Common myeloid progenitor, CD34-positive (primary cell): ENCODE results near the gene RABL2A.
"Not testable (repeated sequence)": the region's sequence is repeated elsewhere in the genome, so short reads cannot be mapped to it uniquely, and the experiment has no call there.

Experiments used
- CTCF ChIA-PET: fragments of 350-600 bp; sonication (Branson Sonifier 250); formaldehyde crosslinking; loops from one replicate; lab custom pipeline; 2021; ENCODE audit warnings: antibody characterized with exemption; lab: Charles Lee
- POLR2A ChIA-PET: fragments of 350-600 bp; sonication (Branson Sonifier 250); formaldehyde crosslinking; loops from one replicate; lab custom pipeline; 2021; ENCODE audit warnings: antibody characterized with exemption; lab: Charles Lee
- DNase-seq, 3 donors: peaks; one replicate each; pipeline versions ENCODE4 v3.0.0 to v3.0.0-alpha.2; 2013
- H3K27ac ChIP-seq, 2 experiments: 1 replicate in 1 of 2; 2 replicates in 1 of 2; pipeline ENCODE4 v1.7.0; 2013; ENCODE audit warnings: inconsistent platforms in 2 of 2, low read length in 2 of 2, mild to moderate bottlenecking in 2 of 2, low read depth in 1 of 2, moderate library complexity in 1 of 2; ENCODE audit not compliant: severe bottlenecking in 2 of 2, insufficient read depth in 1 of 2, poor library complexity in 1 of 2
- H3K27me3 ChIP-seq, 5 experiments: replicated peaks in 2 of 5; 1 replicate in 3 of 5; 2 replicates in 2 of 5; pipeline versions ENCODE4 v1.6.1 to v1.7.0; 2013; ENCODE audit warnings: low read length in 4 of 5, mild to moderate bottlenecking in 2 of 5, moderate library complexity in 2 of 5, inconsistent platforms in 1 of 5; ENCODE audit not compliant: insufficient read depth in 5 of 5, control insufficient read depth in 4 of 5
- H3K36me3 ChIP-seq, 4 experiments: 1 replicate in 2 of 4; 2 replicates in 2 of 4; pipeline versions ENCODE4 v1.6.1 to v1.7.0; 2013; ENCODE audit warnings: low read length in 3 of 4, control low read depth in 1 of 4, mild to moderate bottlenecking in 1 of 4; ENCODE audit not compliant: control insufficient read depth in 4 of 4, insufficient read depth in 4 of 4
- H3K4me1 ChIP-seq, 4 experiments: 1 replicate in 3 of 4; 2 replicates in 1 of 4; pipeline versions ENCODE4 v1.6.1 to v1.7.1; 2013; ENCODE audit warnings: low read length in 3 of 4, mild to moderate bottlenecking in 3 of 4, control low read depth in 1 of 4, inconsistent platforms in 1 of 4, moderate library complexity in 1 of 4; ENCODE audit not compliant: control insufficient read depth in 4 of 4, insufficient read depth in 4 of 4; ENCODE audit errors: control extremely low read depth in 1 of 4
- H3K4me3 ChIP-seq, 7 experiments: 1 replicate in 4 of 7; 2 replicates in 3 of 7; pipeline versions ENCODE4 v1.5.1 to v1.7.0; 2013; ENCODE audit warnings: mild to moderate bottlenecking in 7 of 7, low read length in 6 of 7, moderate library complexity in 6 of 7, inconsistent platforms in 2 of 7, low read depth in 2 of 7, control low read depth in 1 of 7; ENCODE audit not compliant: insufficient read depth in 4 of 7, control insufficient read depth in 1 of 7; ENCODE audit errors: extremely low read depth in 1 of 7
- H3K9me3 ChIP-seq, 5 experiments: 1 replicate in 4 of 5; 2 replicates in 1 of 5; pipeline versions ENCODE4 v1.6.1 to v1.7.1; 2013; ENCODE audit warnings: low read length in 4 of 5, mild to moderate bottlenecking in 2 of 5, inconsistent platforms in 1 of 5, low read depth in 1 of 5, moderate library complexity in 1 of 5; ENCODE audit not compliant: control insufficient read depth in 4 of 5, insufficient read depth in 2 of 5; ENCODE audit errors: control extremely low read depth in 1 of 5
- WGBS: methylation state at CpG from one replicate; pipeline ENCODE4 v1.1.5; 2013; ENCODE audit not compliant: insufficient coverage; 5-methylcytosine and 5-hydroxymethylcytosine counted together

Gene RABL2A

DNA sequence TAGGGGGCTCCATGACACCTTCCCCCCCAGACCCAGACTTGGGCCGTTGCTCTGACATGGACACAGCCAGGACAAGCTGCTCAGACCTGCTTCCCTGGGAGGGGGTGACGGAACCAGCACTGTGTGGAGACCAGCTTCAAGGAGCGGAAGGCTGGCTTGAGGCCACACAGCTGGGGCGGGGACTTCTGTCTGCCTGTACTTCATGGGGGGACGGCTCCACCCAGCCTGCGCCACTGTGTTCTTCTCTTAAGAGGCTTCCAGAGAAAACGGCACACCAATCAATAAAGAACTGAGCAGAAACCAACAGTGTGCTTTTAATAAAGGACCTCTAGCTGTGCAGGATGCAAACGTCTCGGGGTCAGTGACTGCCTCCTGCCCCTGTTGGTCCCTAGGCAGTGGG, 28.3 kb upstream of the RABL2A start:
- H3K27me3 ChIP-seq, POLR2A ChIA-PET, DNase-seq, H3K4me1 ChIP-seq, H3K27ac ChIP-seq, H3K36me3 ChIP-seq, H3K4me3 ChIP-seq, CTCF ChIA-PET, H3K9me3 ChIP-seq: not testable (repeated sequence)
- no CpG with 5 or more reads among the region's 9 CpGs for WGBS

DNA sequence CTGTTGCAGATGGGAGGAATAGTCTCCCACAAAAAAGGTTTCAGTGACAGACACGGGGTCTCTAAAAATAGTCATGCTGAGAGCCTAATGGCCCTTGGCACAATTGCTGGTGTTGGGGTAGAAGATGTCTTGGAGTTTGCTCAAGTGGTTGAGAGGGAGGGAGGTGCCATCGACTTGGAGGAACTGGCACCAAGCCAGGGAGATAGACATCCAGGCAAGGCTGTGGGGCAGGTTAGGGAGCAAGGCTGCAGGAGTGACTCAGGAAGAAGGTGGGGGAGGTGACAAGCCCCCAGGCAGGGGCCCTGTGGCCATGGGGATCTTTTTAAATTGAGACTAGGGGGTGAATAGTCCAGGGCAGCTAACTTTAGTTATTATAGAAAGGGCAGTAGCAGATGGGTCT, 27.9 kb upstream of the RABL2A start:
- H3K36me3 ChIP-seq, H3K9me3 ChIP-seq, H3K27ac ChIP-seq, CTCF ChIA-PET, POLR2A ChIA-PET, DNase-seq, H3K4me1 ChIP-seq, H3K27me3 ChIP-seq, H3K4me3 ChIP-seq: not testable (repeated sequence)
- WGBS: no CpG with 5 or more reads among the region's 2 CpGs

DNA sequence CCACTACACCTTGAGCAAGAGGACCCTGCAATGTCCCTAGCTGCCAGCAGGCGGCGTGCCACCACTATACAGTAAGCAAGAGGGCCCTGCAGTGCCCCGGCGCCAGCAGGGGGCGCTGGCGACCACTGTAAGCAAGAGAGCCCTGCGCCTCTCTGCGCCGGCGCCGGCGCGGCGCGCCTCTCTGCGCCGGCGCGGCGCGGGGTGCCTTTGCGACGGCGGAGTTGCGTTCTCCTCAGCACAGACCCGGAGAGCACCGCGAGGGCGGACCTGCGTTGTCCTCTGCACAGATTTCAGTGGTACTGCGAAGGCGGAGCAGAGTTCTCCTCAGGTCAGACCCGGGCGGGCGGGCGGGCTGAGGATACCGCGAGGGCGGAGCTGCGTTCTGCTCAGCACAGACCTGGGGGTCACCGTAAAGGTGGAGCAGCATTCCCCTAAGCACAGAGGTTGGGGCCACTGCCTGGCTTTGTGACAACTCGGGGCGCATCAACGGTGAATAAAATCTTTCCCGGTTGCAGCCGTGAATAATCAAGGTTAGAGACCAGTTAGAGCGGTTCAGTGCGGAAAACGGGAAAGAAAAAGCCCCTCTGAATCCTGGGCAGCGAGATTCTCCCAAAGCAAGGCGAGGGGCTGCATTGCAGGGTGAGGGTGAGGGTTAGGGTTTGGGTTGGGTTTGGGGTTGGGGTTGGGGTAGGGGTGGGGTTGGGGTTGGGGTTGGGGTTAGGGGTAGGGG, 24.9 kb upstream of the RABL2A start:
- H3K4me3 ChIP-seq, H3K27me3 ChIP-seq, POLR2A ChIA-PET, H3K9me3 ChIP-seq, CTCF ChIA-PET, H3K27ac ChIP-seq, H3K36me3 ChIP-seq, H3K4me1 ChIP-seq: not testable (repeated sequence)
- 98% methylated on average over 15 of the region's 51 CpGs for WGBS
- DNase-seq: peak; percentile 73 to 91 (median 82)

DNA sequence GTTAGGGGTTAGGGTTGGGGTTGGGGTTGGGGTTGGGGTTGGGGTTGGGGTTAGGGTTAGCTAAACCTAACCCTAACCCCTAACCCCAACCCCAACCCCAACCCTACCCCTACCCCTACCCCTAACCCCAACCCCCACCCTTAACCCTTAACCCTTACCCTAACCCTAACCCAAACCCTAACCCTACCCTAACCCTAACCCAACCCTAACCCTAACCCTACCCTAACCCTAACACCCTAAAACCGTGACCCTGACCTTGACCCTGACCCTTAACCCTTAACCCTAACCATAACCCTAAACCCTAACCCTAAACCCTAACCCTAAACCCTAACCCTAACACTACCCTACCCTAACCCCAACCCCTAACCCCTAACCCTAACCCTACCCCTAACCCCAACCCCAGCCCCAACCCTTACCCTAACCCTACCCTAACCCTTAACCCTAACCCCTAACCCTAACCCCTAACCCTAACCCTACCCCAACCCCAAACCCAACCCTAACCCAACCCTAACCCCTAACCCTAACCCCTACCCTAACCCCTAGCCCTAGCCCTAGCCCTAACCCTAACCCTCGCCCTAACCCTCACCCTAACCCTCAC, 24.1 kb upstream of the RABL2A start:
- 0% methylated on average over 1 of the region's 2 CpGs for WGBS

DNA sequence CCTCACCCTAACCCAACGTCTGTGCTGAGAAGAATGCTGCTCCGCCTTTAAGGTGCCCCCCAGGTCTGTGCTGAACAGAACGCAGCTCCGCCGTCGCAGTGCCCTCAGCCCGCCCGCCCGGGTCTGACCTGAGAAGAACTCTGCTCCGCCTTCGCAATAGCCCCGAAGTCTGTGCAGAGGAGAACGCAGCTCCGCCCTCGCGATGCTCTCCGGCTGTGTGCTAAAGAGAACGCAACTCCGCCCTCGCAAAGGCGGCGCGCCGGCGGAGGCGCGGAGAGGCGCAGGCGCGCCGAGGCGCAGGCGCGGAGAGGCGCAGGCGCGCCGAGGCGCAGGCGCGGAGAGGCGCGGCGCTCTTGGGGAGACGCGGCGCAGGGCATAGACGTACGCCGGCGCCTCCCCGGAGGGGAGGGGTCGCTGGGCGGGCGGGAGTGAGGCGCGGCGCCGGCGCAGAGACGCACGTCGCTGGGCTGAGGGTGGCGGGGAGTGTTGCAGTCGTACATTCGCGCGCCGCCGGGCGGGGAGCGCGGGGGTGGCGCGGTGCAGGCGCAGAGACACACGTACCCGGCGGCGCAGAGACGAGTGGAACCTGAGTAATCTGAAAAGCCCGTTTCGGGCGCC, 23.5 kb upstream of the RABL2A start:
- H3K27ac ChIP-seq: peak overlapping the region in 1 of 2 experiments; percentile 61
- CTCF ChIA-PET: interaction anchor here (2.5 kb wide), 1 partner anchor 96 kb away, joined by 10 read pairs; no protein-coding TSS in a partner anchor
- peak overlapping the region; percentile 41 to 74 (median 64) for H3K4me3 ChIP-seq
- POLR2A ChIA-PET, H3K27me3 ChIP-seq, H3K4me1 ChIP-seq, H3K9me3 ChIP-seq, H3K36me3 ChIP-seq: not testable (repeated sequence)
- DNase-seq: peak; percentile 89 to 96 (median 95)
- under 1% methylated on average over 16 of the region's 84 CpGs for WGBS

More for the DNA sequence above, 24.1 kb upstream of the RABL2A start:
- ChIA-PET CTCF (interaction anchor here (2.5 kb wide), 1 partner anchor 97 kb away, joined by 10 read pairs; no protein-coding TSS in a partner anchor), POLR2A (no interaction called here)
- Histone ChIP-seq H3K4me3 (peak overlapping the region in 6 of 7 experiments; percentile 24 to 71 (median 67)), H3K9me3 (peaks cover 0 to 2% (median 0%) of the 10 kb centered on the region in 5 experiments), H3K27ac (peak overlapping the region in 1 of 2 experiments; percentile 61), H3K4me1 (peaks cover 0 to 3% (median under 1%) of the 10 kb centered on the region in 4 experiments), H3K27me3 (no peaks in the 10 kb centered on the region), H3K36me3 (peaks cover 0 to 2% (median 0%) of the 10 kb centered on the region in 4 experiments)
- peak in 2 of 3 donors; percentile 20 to 27 for DNase-seq

DNA sequence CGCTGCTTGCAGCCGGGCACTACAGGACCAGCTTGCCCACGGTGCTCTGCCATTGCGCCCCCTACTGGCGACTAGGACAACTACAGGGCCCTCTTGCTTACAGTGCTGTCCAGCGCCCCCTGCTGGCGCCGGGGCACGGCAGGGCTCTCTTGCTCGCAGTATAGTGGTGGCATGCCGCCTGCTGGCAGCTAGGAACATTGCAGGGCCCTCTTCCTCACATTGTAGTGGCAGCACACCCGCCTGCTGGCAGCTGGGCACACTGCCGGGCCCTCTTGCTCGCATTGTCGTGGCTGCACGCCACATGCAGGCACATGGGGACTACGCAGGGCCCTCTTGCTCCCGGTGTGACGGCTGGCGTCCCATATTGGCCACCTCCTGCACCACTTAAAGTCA, 23.0 kb upstream of the RABL2A start:
- H3K27me3 ChIP-seq, H3K27ac ChIP-seq, H3K4me1 ChIP-seq, H3K36me3 ChIP-seq, POLR2A ChIA-PET, H3K9me3 ChIP-seq: not testable (repeated sequence)
- 0% methylated on average over 19 of the region's 20 CpGs for WGBS
- peak overlapping the region; percentile 41 to 74 (median 61) for H3K4me3 ChIP-seq
- DNase-seq: peak; percentile 90 to 98 (median 97)
- CTCF ChIA-PET: interaction anchor here (0.9 to 2.5 kb wide), 4 partner anchors 70 to 98 kb away, joined by 3 to 10 read pairs (median 4); no protein-coding TSS in a partner anchor

DNA sequence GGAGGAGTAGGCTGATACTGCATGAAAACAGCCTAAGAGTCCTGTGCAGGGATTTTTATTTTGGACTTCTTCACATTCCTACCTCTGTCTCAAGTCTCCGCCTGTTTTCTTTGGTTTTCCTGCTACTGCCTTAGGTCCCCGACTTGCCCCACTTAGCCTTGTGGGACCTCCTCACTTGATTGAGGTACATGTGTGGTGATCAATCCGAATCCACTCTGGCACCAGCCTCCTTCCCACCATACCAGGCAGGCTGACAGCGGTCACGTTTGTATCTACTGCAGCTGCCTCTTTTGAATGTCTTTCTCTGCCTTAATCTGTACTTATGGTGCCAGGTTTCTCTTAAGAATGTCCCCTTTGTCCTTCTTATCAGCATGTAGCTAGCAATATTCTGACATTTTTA, 22.4 kb upstream of the RABL2A start:
- H3K4me1 ChIP-seq, H3K4me3 ChIP-seq, H3K36me3 ChIP-seq, H3K27me3 ChIP-seq, H3K9me3 ChIP-seq, H3K27ac ChIP-seq, POLR2A ChIA-PET, DNase-seq: not testable (repeated sequence)
- CTCF ChIA-PET: interaction anchor here (0.9 to 2.5 kb wide), 4 partner anchors 69 to 97 kb away, joined by 3 to 10 read pairs (median 4); no protein-coding TSS in a partner anchor
- WGBS: no CpG with 5 or more reads among the region's 5 CpGs
